Spleen (tissue), 11 donors: Measurements from ENCODE around the gene PIK3R5. TPM values are rescaled to one million over a fixed set of nuclear protein-coding genes. Genes with fewer than 3 reads are reported as not detected.

Source experiments
- DNase-seq: peaks from one replicate; pipeline ENCODE4 v3.0.0-alpha.2; 2020
- H3K27ac ChIP-seq, 8 donors: fragments of 200-600 bp; sonication (generic) in 7 of 8; 1 replicate in 4 of 8; 2 replicates in 4 of 8; pipeline versions ENCODE4 v1.5.0 to v1.8.0; 2016 to 2021; ENCODE audit warnings: inconsistent platforms in 4 of 8, mild to moderate bottlenecking in 4 of 8, moderate library complexity in 1 of 8
- H3K27me3 ChIP-seq, 7 donors: fragments of 200-600 bp; sonication (generic) in 6 of 7; replicated peaks in 1 of 7; 1 replicate in 4 of 7; 2 replicates in 3 of 7; pipeline versions ENCODE4 v1.5.0 to v1.8.0; 2016 to 2021; ENCODE audit warnings: inconsistent platforms in 3 of 7, mild to moderate bottlenecking in 1 of 7
- H3K36me3 ChIP-seq, 6 donors: fragments of 200-600 bp; sonication (generic) in 5 of 6; 1 replicate in 4 of 6; 2 replicates in 2 of 6; pipeline versions ENCODE4 v1.5.0 to v1.8.0; 2016 to 2021; ENCODE audit warnings: inconsistent platforms in 2 of 6
- H3K4me1 ChIP-seq, 6 donors: fragments of 200-600 bp; sonication (generic) in 5 of 6; 1 replicate in 3 of 6; 2 replicates in 3 of 6; pipeline versions ENCODE4 v1.5.0 to v1.8.0; 2016 to 2021; ENCODE audit warnings: inconsistent platforms in 3 of 6
- H3K4me3 ChIP-seq, 8 donors: fragments of 200-600 bp; sonication (generic) in 7 of 8; 1 replicate in 4 of 8; 2 replicates in 4 of 8; pipeline versions ENCODE4 v1.5.0 to v1.8.0; 2016 to 2021; ENCODE audit warnings: inconsistent platforms in 4 of 8, mild to moderate bottlenecking in 4 of 8, moderate library complexity in 2 of 8
- H3K9me3 ChIP-seq, 8 donors: fragments of 200-600 bp; sonication (generic) in 7 of 8; 1 replicate in 4 of 8; 2 replicates in 4 of 8; pipeline versions ENCODE4 v1.5.0 to v1.8.0; 2016 to 2021; ENCODE audit warnings: inconsistent platforms in 4 of 8
- POLR2A ChIP-seq, 3 donors: fragments of 450-650 bp; IDR thresholded peaks; one replicate each; pipeline ENCODE4 v1.5.1; 2017; ENCODE audit warnings: antibody characterized with exemption in 3 of 3, mild to moderate bottlenecking in 1 of 3
- POLR2AphosphoS5 ChIP-seq, 3 donors: sonication (generic); formaldehyde crosslinking; IDR thresholded peaks; one replicate each; pipeline ENCODE4 v1.5.1; 2017; ENCODE audit warnings: antibody characterized with exemption in 3 of 3
- WGBS, 5 donors: extraction: QIAGEN DNeasy Blood & Tissue Kit in 3 of 5; methylation state at CpG; one replicate each; pipeline versions ENCODE4 v1.1.5 to v1.1.7; 2013 to 2018; 5-methylcytosine and 5-hydroxymethylcytosine counted together
- intact Hi-C: fragments of 100-400 bp; cut with DNase I; formaldehyde crosslinking; loops from one replicate; pipeline ENCODE4 v1.15.0; 2023; ENCODE audit warnings: low total_unique reads
- polyA plus RNA-seq, 3 donors: library from polyadenylated mRNA; stranded (reverse); fragments of 200-250 nt; gene quantifications; one replicate each; pipeline ENCODE4 v1.2.1, GENCODE V29; 2013
- total RNA-seq, 7 donors: library from RNA; depleted of rRNA in 3 of 7; stranded (reverse); fragments of >200 nt in 3 of 7; fragmentation: NEBNext Ultra II Directional in 4 of 7; extraction: Animal tissue kit (Norgen Biotek cat#: 25700) in 4 of 7; gene quantifications; one replicate each; pipeline versions ENCODE4 v1.1.0 to v1.2.1, GENCODE V29; 2016 to 2021
- TF ChIP-seq, protein P1 (sequence below), 11 experiments: fragments of 200-600 bp in 7 of 11; fragments of 450-650 bp in 4 of 11; sonication (generic) in 4 of 11; IDR thresholded peaks in 8 of 11; conservative IDR thresholded peaks in 3 of 11; 1 replicate in 7 of 11; 2 replicates in 4 of 11; pipeline versions ENCODE4 v1.4.0 to v1.8.0; 2016 to 2021; ENCODE audit warnings: antibody characterized with exemption in 11 of 11, inconsistent platforms in 4 of 11, mild to moderate bottlenecking in 1 of 11
- donor health status: healthy with polysubstance abuse.
- donor health status: DM: no; HTN: no; CAD: no; lungs with moderate emphysema.
- donor health status: DM: no; HTN: no; CAD: no.
- donor health status: Bipolar disorder and iron deficiency.
- donor health status: healthy.
- donor health status: DM: no; HTN: no; CAD: no.
- donor health status: DM: yes; HTN: yes; CAD: no.

The PIK3R5 gene
- total and polyA plus RNA-seq, 10 donors, result 8.5 to 110 (median 68.4) TPM

DNA sequence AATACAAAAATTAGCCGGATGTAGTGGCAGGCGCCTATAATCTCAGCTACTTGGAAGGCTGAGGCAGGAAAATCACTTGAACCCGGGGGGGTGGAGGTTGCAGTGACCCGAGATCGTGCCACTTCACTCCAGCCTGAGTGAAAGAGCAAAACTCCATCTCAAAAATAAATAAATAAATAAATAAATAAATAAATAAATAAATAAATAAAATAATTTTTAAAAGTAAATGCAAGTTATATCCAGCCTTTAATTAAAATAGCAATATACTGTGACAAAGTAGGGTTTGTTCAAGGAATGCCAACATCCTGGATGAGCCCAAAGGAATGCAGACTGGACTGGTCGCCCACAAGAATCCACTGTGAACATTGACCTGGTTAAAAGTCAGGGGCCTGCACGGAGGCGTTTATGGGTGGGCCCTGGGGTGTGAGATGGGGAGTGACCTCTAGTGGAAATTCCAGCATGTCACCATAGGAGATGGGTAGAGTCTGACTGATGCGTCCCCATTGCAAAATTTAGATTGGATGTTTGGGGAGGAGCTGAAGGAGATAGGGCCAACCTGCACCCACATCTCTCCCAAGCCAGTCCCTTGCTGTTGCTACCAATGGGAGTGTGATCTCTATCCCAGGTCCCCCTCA, 9.7 kb upstream of the PIK3R5 start:
- WGBS, 5 donors, result 78 to 90% (median 87%) methylated on average over 9 of the region's 9 CpGs
- no peaks in the 10 kb centered on the region for H3K9me3 ChIP-seq
- H3K27me3 ChIP-seq, result no peaks in the 10 kb centered on the region
- no peak overlapping the region for H3K27ac ChIP-seq
- TF ChIP-seq POLR2AphosphoS5 (IDR thresholded peaks at IDR 0.05) (no peak), POLR2A (IDR thresholded peaks at IDR 0.05) (no peak)
- TF ChIP-seq, protein P1, sequence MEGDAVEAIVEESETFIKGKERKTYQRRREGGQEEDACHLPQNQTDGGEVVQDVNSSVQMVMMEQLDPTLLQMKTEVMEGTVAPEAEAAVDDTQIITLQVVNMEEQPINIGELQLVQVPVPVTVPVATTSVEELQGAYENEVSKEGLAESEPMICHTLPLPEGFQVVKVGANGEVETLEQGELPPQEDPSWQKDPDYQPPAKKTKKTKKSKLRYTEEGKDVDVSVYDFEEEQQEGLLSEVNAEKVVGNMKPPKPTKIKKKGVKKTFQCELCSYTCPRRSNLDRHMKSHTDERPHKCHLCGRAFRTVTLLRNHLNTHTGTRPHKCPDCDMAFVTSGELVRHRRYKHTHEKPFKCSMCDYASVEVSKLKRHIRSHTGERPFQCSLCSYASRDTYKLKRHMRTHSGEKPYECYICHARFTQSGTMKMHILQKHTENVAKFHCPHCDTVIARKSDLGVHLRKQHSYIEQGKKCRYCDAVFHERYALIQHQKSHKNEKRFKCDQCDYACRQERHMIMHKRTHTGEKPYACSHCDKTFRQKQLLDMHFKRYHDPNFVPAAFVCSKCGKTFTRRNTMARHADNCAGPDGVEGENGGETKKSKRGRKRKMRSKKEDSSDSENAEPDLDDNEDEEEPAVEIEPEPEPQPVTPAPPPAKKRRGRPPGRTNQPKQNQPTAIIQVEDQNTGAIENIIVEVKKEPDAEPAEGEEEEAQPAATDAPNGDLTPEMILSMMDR (IDR thresholded peaks at IDR 0.05 in 8 of 11, conservative IDR thresholded peaks at IDR 0.05 in 3 of 11), result no peak
- no peak for DNase-seq
- H3K36me3 ChIP-seq, result no peaks in the 10 kb centered on the region
- no peaks in the 10 kb centered on the region for H3K4me1 ChIP-seq
- no peak overlapping the region for H3K4me3 ChIP-seq
- intact Hi-C loops, result no loop called here

DNA sequence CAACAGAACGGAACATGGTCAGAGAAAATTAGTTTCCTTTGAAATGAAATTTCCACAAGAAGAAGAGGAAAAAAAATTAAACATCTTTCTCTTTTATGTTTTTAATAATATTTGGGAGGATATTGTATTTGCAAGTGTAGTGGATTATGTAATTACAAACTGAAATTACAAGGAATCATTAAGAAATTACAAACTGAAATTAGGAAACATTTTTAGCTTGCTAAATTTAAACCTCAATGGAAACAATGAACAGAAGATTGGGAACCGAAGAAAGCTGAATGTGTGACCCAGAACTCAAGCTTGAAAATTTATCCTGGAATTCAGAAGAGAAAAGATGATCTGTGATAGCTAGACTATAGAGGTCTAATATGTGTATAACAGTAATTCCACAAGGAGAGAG, 4.4 kb upstream of the PIK3R5 start:
- Histone ChIP-seq H3K27me3 (peaks cover 0 to 17% (median 10%) of the 10 kb centered on the region in 7 donors), H3K4me3 (no peak overlapping the region), H3K27ac (peak overlapping the region in 1 of 8 donors; percentile 98), H3K4me1 (peaks cover 0 to 42% (median 4%) of the 10 kb centered on the region in 6 donors), H3K36me3 (no peaks in the 10 kb centered on the region), H3K9me3 (peaks cover 0 to 21% (median 11%) of the 10 kb centered on the region in 8 donors)
- TF ChIP-seq POLR2A (IDR thresholded peaks at IDR 0.05), result no peak
- intact Hi-C loops, result no loop called here
- WGBS, 5 donors, result 49 to 81% (median 74%) methylated on average over 2 of the region's 2 CpGs
- DNase-seq, result no peak

DNA sequence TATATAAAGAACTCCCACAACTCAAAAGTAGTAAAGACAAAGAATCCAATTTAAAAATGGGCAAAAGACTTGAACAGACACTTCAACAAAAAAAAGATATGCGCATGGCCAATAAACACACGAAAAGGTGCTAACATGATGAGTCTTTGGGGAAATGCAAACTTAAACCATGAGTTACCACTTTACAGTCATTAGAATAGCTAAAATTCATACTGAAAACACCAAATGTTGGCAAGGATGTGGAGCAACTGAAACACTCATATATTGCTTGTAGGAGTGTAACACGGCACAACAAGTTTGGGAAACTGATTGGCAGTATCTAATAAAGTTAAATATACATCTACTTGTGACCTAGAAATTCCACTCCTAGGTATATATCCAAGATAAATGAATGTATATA, 3.0 kb upstream of the PIK3R5 start:
- Histone ChIP-seq H3K27me3 (peaks cover 0 to 18% (median 10%) of the 10 kb centered on the region in 7 donors), H3K9me3 (peaks cover 0 to 21% (median 11%) of the 10 kb centered on the region in 8 donors), H3K4me3 (no peak overlapping the region), H3K36me3 (no peaks in the 10 kb centered on the region), H3K4me1 (peaks cover 0 to 56% (median 16%) of the 10 kb centered on the region in 6 donors), H3K27ac (peak overlapping the region in 1 of 8 donors; percentile 98)
- intact Hi-C loops, result no loop called here
- TF ChIP-seq, protein P1 (IDR thresholded peaks at IDR 0.05 in 8 of 11, conservative IDR thresholded peaks at IDR 0.05 in 3 of 11), result no peak
- TF ChIP-seq POLR2A (IDR thresholded peaks at IDR 0.05) (no peak), POLR2AphosphoS5 (IDR thresholded peaks at IDR 0.05) (no peak)
- no peak for DNase-seq
- WGBS, 5 donors, result 73 to 86% (median 75%) methylated on average over 3 of the region's 3 CpGs

DNA sequence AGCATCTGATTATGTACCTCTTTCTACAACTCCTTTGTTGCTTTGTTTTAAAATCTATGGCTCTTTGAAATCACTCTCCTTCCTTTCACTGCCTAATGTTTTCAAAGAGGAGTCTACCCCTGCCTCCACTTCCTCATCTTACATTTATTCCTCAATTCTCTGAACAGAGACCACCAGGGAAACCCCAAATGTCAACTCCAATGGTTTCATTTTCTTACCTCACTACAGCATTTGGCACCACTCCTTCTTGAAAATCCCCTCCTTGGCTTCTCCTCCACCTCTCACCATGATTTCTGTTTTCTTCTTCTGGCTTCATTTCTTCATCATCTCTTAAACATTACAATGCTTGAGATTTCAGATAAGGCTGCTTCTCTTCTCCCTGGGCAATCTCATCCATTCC, 2.4 kb upstream of the PIK3R5 start:
- peaks cover 0 to 18% (median 10%) of the 10 kb centered on the region in 7 donors for H3K27me3 ChIP-seq
- peaks cover 3 to 63% (median 23%) of the 10 kb centered on the region in 6 donors for H3K4me1 ChIP-seq
- peaks cover 0 to 21% (median 11%) of the 10 kb centered on the region in 8 donors for H3K9me3 ChIP-seq
- DNase-seq, result no peak
- peak overlapping the region in 7 of 8 donors; percentile 92 to 98 (median 94) for H3K27ac ChIP-seq
- H3K4me3 ChIP-seq, result peak overlapping the region in 1 of 8 donors; percentile 97
- TF ChIP-seq POLR2AphosphoS5 (IDR thresholded peaks at IDR 0.05) (no peak), POLR2A (IDR thresholded peaks at IDR 0.05) (no peak)
- TF ChIP-seq, protein P1 (IDR thresholded peaks at IDR 0.05 in 8 of 11, conservative IDR thresholded peaks at IDR 0.05 in 3 of 11), result no peak
- intact Hi-C loops, result no loop called here
- no peaks in the 10 kb centered on the region for H3K36me3 ChIP-seq
